ENCODE data around the gene ABI1.

ABI1 gene

GRCh38 chr10:26804418-26805393 lies 56.1 kb downstream of the ABI1 start:
- no peak for DNase-seq (ENCODE audit: low read depth in 1 of 2, low spot score in 1 of 2)
- Histone ChIP-seq H3K4me3 (replicated peaks; ENCODE audit: insufficient read depth, low read length) (no peak overlapping the region), H3K27me3 (ENCODE audit: insufficient read depth, poor library complexity, severe bottlenecking) (no peaks in the 10 kb centered on the region), H3K27ac (replicated peaks) (no peak overlapping the region)
- TF ChIP-seq, protein P1, sequence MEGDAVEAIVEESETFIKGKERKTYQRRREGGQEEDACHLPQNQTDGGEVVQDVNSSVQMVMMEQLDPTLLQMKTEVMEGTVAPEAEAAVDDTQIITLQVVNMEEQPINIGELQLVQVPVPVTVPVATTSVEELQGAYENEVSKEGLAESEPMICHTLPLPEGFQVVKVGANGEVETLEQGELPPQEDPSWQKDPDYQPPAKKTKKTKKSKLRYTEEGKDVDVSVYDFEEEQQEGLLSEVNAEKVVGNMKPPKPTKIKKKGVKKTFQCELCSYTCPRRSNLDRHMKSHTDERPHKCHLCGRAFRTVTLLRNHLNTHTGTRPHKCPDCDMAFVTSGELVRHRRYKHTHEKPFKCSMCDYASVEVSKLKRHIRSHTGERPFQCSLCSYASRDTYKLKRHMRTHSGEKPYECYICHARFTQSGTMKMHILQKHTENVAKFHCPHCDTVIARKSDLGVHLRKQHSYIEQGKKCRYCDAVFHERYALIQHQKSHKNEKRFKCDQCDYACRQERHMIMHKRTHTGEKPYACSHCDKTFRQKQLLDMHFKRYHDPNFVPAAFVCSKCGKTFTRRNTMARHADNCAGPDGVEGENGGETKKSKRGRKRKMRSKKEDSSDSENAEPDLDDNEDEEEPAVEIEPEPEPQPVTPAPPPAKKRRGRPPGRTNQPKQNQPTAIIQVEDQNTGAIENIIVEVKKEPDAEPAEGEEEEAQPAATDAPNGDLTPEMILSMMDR (IDR thresholded peaks at IDR 0.05; ENCODE audit: insufficient read depth, low read length) = no peak
- no peak for TF ChIP-seq SPI1 (IDR thresholded peaks at IDR 0.05; ENCODE audit: borderline replicate concordance, low read depth)
- no peak for TF ChIP-seq POLR2AphosphoS5 (IDR thresholded peaks at IDR 0.05; ENCODE audit: low read depth)
- no peak for TF ChIP-seq GABPA (IDR thresholded peaks at IDR 0.05; ENCODE audit: low read depth)
- no peak for TF ChIP-seq REST (IDR thresholded peaks at IDR 0.05; ENCODE audit: insufficient replicate concordance, low read depth)

GRCh38 chr10:26803849-26804248 lies 56.9 kb downstream of the ABI1 start:
- Histone ChIP-seq H3K4me3 (replicated peaks; ENCODE audit: insufficient read depth, low read length) (no peak overlapping the region), H3K27me3 (ENCODE audit: insufficient read depth, poor library complexity, severe bottlenecking) (no peaks in the 10 kb centered on the region), H3K27ac (replicated peaks) (no peak overlapping the region)
- no peak for DNase-seq (ENCODE audit: low read depth in 1 of 2, low spot score in 1 of 2)
- no peak for TF ChIP-seq SPI1 (IDR thresholded peaks at IDR 0.05; ENCODE audit: borderline replicate concordance, low read depth)
- TF ChIP-seq POLR2AphosphoS5 (IDR thresholded peaks at IDR 0.05; ENCODE audit: low read depth) = no peak
- no peak for TF ChIP-seq GABPA (IDR thresholded peaks at IDR 0.05; ENCODE audit: low read depth)
- TF ChIP-seq, protein P1 (IDR thresholded peaks at IDR 0.05; ENCODE audit: insufficient read depth, low read length) = no peak
- TF ChIP-seq REST (IDR thresholded peaks at IDR 0.05; ENCODE audit: insufficient replicate concordance, low read depth) = no peak

- no peak overlapping the region for H3K4me3 ChIP-seq (replicated peaks; ENCODE audit: insufficient read depth, low read length)
These were observed 58.2 kb downstream of the ABI1 start for GRCh38 chr10:26802527-26802926.

More at GRCh38 chr10:26802527-26802926, 58.2 kb downstream of the ABI1 start:
- DNase-seq (ENCODE audit: low read depth in 1 of 2, low spot score in 1 of 2) = no peak
- no peak for TF ChIP-seq REST (IDR thresholded peaks at IDR 0.05; ENCODE audit: insufficient replicate concordance, low read depth)
- TF ChIP-seq, protein P1 (IDR thresholded peaks at IDR 0.05; ENCODE audit: insufficient read depth, low read length) = no peak
- TF ChIP-seq POLR2AphosphoS5 (IDR thresholded peaks at IDR 0.05; ENCODE audit: low read depth) = no peak
- no peak for TF ChIP-seq SPI1 (IDR thresholded peaks at IDR 0.05; ENCODE audit: borderline replicate concordance, low read depth)
- H3K27ac ChIP-seq (replicated peaks) = no peak overlapping the region
- no peaks in the 10 kb centered on the region for H3K27me3 ChIP-seq (ENCODE audit: insufficient read depth, poor library complexity, severe bottlenecking)

Measured in HL-60 (cell line).